ENCODE data around the gene PCNX1. TPM values are rescaled to one million over a fixed set of nuclear protein-coding genes. Genes with fewer than 3 reads are reported as not detected.

PCNX1 gene
- total and polyA plus RNA-seq, 9 of the 15 experiments (the other 6 are each of a cell fraction or from before 2014, with no cell fraction given), result 0.30 to 4.5 (median 2.3) TPM

DNA sequence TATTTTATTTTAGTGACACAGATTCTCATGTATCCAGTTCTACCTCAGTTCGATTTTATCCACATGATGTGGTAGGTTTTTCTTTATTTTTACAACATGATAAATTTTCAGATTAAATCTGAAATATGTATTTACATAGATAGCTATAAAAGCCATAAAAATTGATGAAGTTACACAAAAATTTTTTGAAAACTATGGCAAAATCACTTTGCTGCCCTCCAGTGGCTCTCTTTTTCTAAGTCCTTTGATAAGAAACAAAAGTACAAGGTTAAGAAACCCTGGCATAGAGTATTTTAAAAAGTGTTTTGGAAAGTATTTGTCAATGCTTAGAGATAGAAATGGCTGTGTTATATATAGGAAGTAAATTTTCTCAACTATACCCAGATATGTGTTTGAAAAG, 104.2 kb downstream of the PCNX1 start:
- no peak overlapping the region for H2AFZ ChIP-seq (ENCODE audit: low read depth, low read length)
- no peak for FAIRE-seq
- WGBS (ENCODE audit: insufficient coverage, low coverage, missing lambda C conversion rate), result 0% methylated on average over 1 of the region's 1 CpG
- H3K36me3 ChIP-seq (ENCODE audit: control insufficient read depth, insufficient read depth, low read length), result no peaks in the 10 kb centered on the region
- CTCF ChIA-PET (ENCODE audit: low intra/inter-chr PET ratio), result no interaction called here
- intact Hi-C loops (cut with micrococcal nuclease), result no loop called here
- no peak for DNase-seq (ENCODE audit: extremely low read depth in 1 of 4, low spot score in 3 of 4)
- no peak overlapping the region for H3K27ac ChIP-seq (ENCODE audit: extremely low read depth, low read depth, low read length)
- no peak overlapping the region for H3K9ac ChIP-seq (ENCODE audit: insufficient read depth in 1 of 2, low read depth in 2 of 2, low read length in 2 of 2)
- POLR2A ChIA-PET, result no interaction called here
- no peaks in the 10 kb centered on the region for H3K4me1 ChIP-seq (replicated peaks in 1 of 2; ENCODE audit: control insufficient read depth in 2 of 2, insufficient read depth in 2 of 2, low read length in 2 of 2)
- H3K4me3 ChIP-seq, result no peak overlapping the region
- no peaks in the 10 kb centered on the region for H3K27me3 ChIP-seq (ENCODE audit: control insufficient read depth in 2 of 2, insufficient read depth in 2 of 2, low read length in 2 of 2)
- H3K9me1 ChIP-seq (ENCODE audit: control insufficient read depth, insufficient read depth, low read length), result no peaks in the 10 kb centered on the region
- no peaks in the 10 kb centered on the region for H4K20me1 ChIP-seq (replicated peaks; ENCODE audit: control insufficient read depth, insufficient read depth, low read length)
- H3K9me3 ChIP-seq (replicated peaks; ENCODE audit: control insufficient read depth, insufficient read depth, low read depth, low read length), result no peaks in the 10 kb centered on the region
- no peaks in the 10 kb centered on the region for H3K79me2 ChIP-seq (ENCODE audit: control insufficient read depth, insufficient read depth, low read length)
- in situ Hi-C loops (cut with MboI), result no loop called here
- BruUV-seq (replicated peaks), result no TSS peak
- no peak overlapping the region for H3K4me2 ChIP-seq (ENCODE audit: insufficient read depth, low read length)
- peak in 1 of 2 experiments; percentile 6; a peak in 1 of 4 replicates for TF ChIP-seq RAD21 (CRISPR knock-in tag; conservative IDR thresholded peaks at IDR 0.05 in 1 of 2, IDR thresholded peaks at IDR 0.05 in 1 of 2)
- TF ChIP-seq SRSF7 (optimal IDR thresholded peaks at IDR 0.05; ENCODE audit: low read depth, low read length), result no peak
- ATAC-seq, result no peak

- H3K4me1 ChIP-seq (replicated peaks in 1 of 2; ENCODE audit: control insufficient read depth in 2 of 2, insufficient read depth in 2 of 2, low read length in 2 of 2), result no peaks in the 10 kb centered on the region
- no peak for FAIRE-seq
- WGBS (ENCODE audit: insufficient coverage, low coverage, missing lambda C conversion rate), result 49% methylated on average over 4 of the region's 4 CpGs
- H3K4me2 ChIP-seq (ENCODE audit: insufficient read depth, low read length), result no peak overlapping the region
- H3K79me2 ChIP-seq (ENCODE audit: control insufficient read depth, insufficient read depth, low read length), result no peaks in the 10 kb centered on the region
- in situ Hi-C loops (cut with MboI), result no loop called here
- no peak overlapping the region for H3K27ac ChIP-seq (ENCODE audit: extremely low read depth, low read depth, low read length)
- H3K9me3 ChIP-seq (replicated peaks; ENCODE audit: control insufficient read depth, insufficient read depth, low read depth, low read length), result no peaks in the 10 kb centered on the region
- no peak for ATAC-seq
- POLR2A ChIA-PET, result no interaction called here
- intact Hi-C loops (cut with micrococcal nuclease), result no loop called here
- CTCF ChIA-PET (ENCODE audit: low intra/inter-chr PET ratio), result no interaction called here
- no peak overlapping the region for H2AFZ ChIP-seq (ENCODE audit: low read depth, low read length)
- BruUV-seq (replicated peaks), result no TSS peak
- H3K36me3 ChIP-seq (ENCODE audit: control insufficient read depth, insufficient read depth, low read length), result no peaks in the 10 kb centered on the region
- no peaks in the 10 kb centered on the region for H4K20me1 ChIP-seq (replicated peaks; ENCODE audit: control insufficient read depth, insufficient read depth, low read length)
- no peaks in the 10 kb centered on the region for H3K9me1 ChIP-seq (ENCODE audit: control insufficient read depth, insufficient read depth, low read length)
- H3K9ac ChIP-seq (ENCODE audit: insufficient read depth in 1 of 2, low read depth in 2 of 2, low read length in 2 of 2), result no peak overlapping the region
- H3K27me3 ChIP-seq (ENCODE audit: control insufficient read depth in 2 of 2, insufficient read depth in 2 of 2, low read length in 2 of 2), result no peaks in the 10 kb centered on the region
- DNase-seq (ENCODE audit: extremely low read depth in 1 of 4, low spot score in 3 of 4), result no peak
- no peak overlapping the region for H3K4me3 ChIP-seq
- TF ChIP-seq, protein P1, sequence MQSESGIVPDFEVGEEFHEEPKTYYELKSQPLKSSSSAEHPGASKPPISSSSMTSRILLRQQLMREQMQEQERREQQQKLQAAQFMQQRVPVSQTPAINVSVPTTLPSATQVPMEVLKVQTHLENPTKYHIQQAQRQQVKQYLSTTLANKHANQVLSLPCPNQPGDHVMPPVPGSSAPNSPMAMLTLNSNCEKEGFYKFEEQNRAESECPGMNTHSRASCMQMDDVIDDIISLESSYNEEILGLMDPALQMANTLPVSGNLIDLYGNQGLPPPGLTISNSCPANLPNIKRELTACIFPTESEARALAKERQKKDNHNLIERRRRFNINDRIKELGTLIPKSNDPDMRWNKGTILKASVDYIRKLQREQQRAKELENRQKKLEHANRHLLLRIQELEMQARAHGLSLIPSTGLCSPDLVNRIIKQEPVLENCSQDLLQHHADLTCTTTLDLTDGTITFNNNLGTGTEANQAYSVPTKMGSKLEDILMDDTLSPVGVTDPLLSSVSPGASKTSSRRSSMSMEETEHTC (IDR thresholded peaks at IDR 0.05), result no peak
- TF ChIP-seq ZNF699 (CRISPR knock-in tag; IDR thresholded peaks at IDR 0.05; ENCODE audit: insufficient replicate concordance) (no peak), HDAC3 (IDR thresholded peaks at IDR 0.05; ENCODE audit: borderline replicate concordance, partially characterized antibody) (no peak), GTF2A2 (tag; IDR thresholded peaks at IDR 0.05) (no peak), CBFA2T2 (conservative IDR thresholded peaks at IDR 0.05) (no peak), ZKSCAN1 (IDR thresholded peaks at IDR 0.05; ENCODE audit: low read depth, low read length) (no peak), MTA1 (IDR thresholded peaks at IDR 0.05; ENCODE audit: borderline replicate concordance) (no peak), TCF3 (CRISPR knock-in tag; IDR thresholded peaks at IDR 0.05) (no peak), ETS1 (conservative IDR thresholded peaks at IDR 0.05; ENCODE audit: control insufficient read depth, low read depth, low read length) (no peak), JUND (IDR thresholded peaks at IDR 0.05; ENCODE audit: borderline replicate concordance, low read depth, low read length) (no peak), JUND (tag; IDR thresholded peaks at IDR 0.05; ENCODE audit: borderline replicate concordance, low read depth, low read length) (no peak), ZNF263 (CRISPR knock-in tag; IDR thresholded peaks at IDR 0.05; ENCODE audit: borderline replicate concordance) (no peak)
These were observed 105.6 kb downstream of the PCNX1 start for GRCh38 chr14:71012888-71013287.
